GM12891 (cell line): ENCODE data around the gene BAD.

Experiments used
- PAX5 ChIP-seq: IDR thresholded peaks from 2 replicates; pipeline ENCODE4 v1.6.1; 2011; ENCODE audit warnings: low read length, moderate library complexity, mild to moderate bottlenecking; ENCODE audit not compliant: insufficient read depth, severe bottlenecking
- POLR2A ChIP-seq: IDR thresholded peaks from 2 replicates; pipeline ENCODE4 v1.6.1; 2011; ENCODE audit warnings: low read depth, low read length, control low read depth
- POLR2AphosphoS5 ChIP-seq: IDR thresholded peaks from 2 replicates; pipeline ENCODE4 v1.6.1; 2011; ENCODE audit warnings: low read depth, low read length, control low read depth
- POU2F2 ChIP-seq: IDR thresholded peaks from 2 replicates; pipeline ENCODE4 v1.6.1; 2011; ENCODE audit warnings: low read depth, mild to moderate bottlenecking, control low read depth, low read length, moderate library complexity
- TAF1 ChIP-seq: IDR thresholded peaks from 2 replicates; pipeline ENCODE4 v1.6.1; 2011; ENCODE audit warnings: low read depth, low read length, control low read depth

DNA sequence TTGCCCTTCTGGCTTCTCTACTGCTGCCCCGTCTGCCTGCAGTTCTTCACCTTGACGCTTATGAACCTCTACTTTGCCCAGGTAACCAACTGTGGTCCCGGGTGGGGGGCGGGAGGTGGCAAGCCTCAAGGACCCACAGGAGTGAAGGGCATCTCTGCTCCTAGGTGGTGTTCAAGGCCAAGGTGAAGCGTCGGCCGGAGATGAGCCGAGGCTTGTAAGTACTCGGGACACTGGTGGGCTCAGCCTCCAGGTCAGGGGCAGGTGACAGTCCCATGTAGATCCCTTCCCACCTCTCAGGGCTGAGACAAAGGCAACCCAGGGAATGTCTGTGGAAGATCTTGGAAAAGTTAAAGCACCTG is 2.3 kb upstream of the BAD start:
- no peak for TF ChIP-seq POLR2AphosphoS5
- no peak for TF ChIP-seq POLR2A
- no peak for TF ChIP-seq TAF1
- no peak for TF ChIP-seq POU2F2
- no peak for TF ChIP-seq PAX5
